Naive thymus-derived CD8-positive, alpha-beta T cell (primary cell): ENCODE data around the gene DHX9. TPM values are rescaled to one million over a fixed set of nuclear protein-coding genes. Genes with fewer than 3 reads are reported as not detected.

Source experiments
- ATAC-seq, 2 donors: fragments of 150-1000 bp; cut with Tn5 transposase in 1 of 2; sonication (Bioruptor Pico), chemical (Tn5 transposase) in 1 of 2; 1 replicate in 1 of 2; 2 replicates in 1 of 2; pipeline ENCODE4 v1.10.0; 2021; ENCODE audit warnings: mild to moderate bottlenecking in 2 of 2, moderate library complexity in 2 of 2
- POLR2A ChIA-PET: fragments of 350-600 bp; sonication (Branson Sonifier 250); formaldehyde crosslinking; loops from one replicate; lab custom pipeline; 2021; ENCODE audit warnings: antibody characterized with exemption; lab: Charles Lee
- DNase-seq, 10 donors: peaks; one replicate each; pipeline versions ENCODE4 v3.0.0 to v3.0.0-alpha.2; 2020 to 2022
- H3K27ac Mint-ChIP-seq, 10 donors: one replicate each; pipeline ENCODE4 v1.8.0; 2020 to 2022; ENCODE audit warnings: mild to moderate bottlenecking in 10 of 10, mixed read lengths in 10 of 10, moderate library complexity in 4 of 10, inconsistent platforms in 1 of 10
- H3K27me3 Mint-ChIP-seq, 5 donors: one replicate each; pipeline ENCODE4 v1.8.0; 2021 to 2022; ENCODE audit warnings: mixed read lengths in 5 of 5
- H3K36me3 Mint-ChIP-seq, 3 donors: one replicate each; pipeline ENCODE4 v1.8.0; 2020 to 2022; ENCODE audit warnings: mixed read lengths in 3 of 3, mild to moderate bottlenecking in 2 of 3, inconsistent platforms in 1 of 3
- H3K4me1 Mint-ChIP-seq, 4 donors: one replicate each; pipeline ENCODE4 v1.8.0; 2021 to 2022; ENCODE audit warnings: mixed read lengths in 4 of 4
- H3K4me3 Mint-ChIP-seq, 10 donors: one replicate each; pipeline ENCODE4 v1.8.0; 2020 to 2022; ENCODE audit warnings: mild to moderate bottlenecking in 10 of 10, mixed read lengths in 10 of 10, moderate library complexity in 6 of 10, inconsistent platforms in 1 of 10
- H3K9me3 Mint-ChIP-seq, 9 donors: one replicate each; pipeline ENCODE4 v1.8.0; 2020 to 2022; ENCODE audit warnings: mixed read lengths in 9 of 9, mild to moderate bottlenecking in 3 of 9, inconsistent platforms in 1 of 9, moderate library complexity in 1 of 9
- polyA plus RNA-seq, 3 donors: library from polyadenylated mRNA; unstranded; fragments of 300-500 nt; fragmentation: Illumina TruSeq; gene quantifications; one replicate each; pipeline ENCODE4 v1.2.3, GENCODE V29; 2021
- total RNA-seq, 8 experiments: library from RNA in 2 of 8; stranded (reverse) in 2 of 8; gene quantifications; one replicate each; pipeline ENCODE4 v1.2.3 and lab custom pipeline; 2021 to 2026

The DHX9 gene
- total RNA-seq = 100 to 1,000 TPM; 228 to 244 TPM
- polyA plus RNA-seq = 100 to 1,000 TPM; 106 to 124 (median 114) TPM
- total RNA-seq (lab: John Stamatoyannopoulos, UW) = 384 to 878 (median 518) reads per million in 6 experiments

DNA sequence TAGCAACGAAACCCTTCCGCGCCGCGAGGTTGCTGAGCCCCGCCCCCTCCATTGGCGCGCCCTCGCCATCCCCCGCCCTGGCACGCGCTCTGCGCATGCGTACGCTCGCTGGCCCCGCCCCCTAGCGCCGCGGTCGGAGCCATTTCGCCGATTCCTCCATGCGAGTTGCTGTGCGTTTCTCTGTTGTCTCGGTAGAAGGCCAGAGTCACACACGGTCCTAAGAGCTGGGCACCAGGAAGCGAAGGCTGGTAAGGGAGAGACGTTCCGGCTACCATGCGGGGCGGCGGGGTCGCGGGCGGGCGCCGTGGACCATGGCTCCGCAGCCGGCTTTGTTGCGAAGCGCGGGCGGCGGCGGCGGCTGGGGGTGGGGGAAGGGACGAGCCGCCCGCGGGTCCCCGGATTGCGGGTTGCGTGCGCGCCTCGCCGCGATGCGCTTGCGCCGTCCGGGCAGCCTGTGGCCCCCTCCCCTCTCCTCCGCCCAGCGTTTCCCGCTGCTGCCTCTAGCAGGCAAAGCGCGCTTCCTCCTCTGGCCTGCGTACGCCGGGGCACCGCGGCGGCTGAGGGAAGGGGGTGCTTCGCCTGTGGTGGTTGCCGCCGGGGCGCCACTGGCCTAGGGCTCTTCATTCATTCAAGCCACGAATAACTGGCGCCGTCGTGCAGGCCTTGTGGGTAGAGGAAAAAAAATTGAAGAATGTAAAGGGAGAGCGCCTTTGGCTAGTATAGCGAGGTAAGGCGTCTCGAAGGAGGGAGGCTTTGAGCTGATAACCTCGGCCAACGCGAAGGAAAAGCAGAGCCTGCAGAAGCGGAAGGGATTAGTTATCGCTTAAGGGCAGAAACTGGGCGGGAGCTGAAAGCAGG lies at the start of gene DHX9:
Gene DHX9, plus strand, starts transcription at position 139 of the 858 bp plus-strand sequence. CDS start 3,220 bp downstream, outside the sequence.
- Mint-ChIP-seq H3K9me3 (no peaks in the 10 kb centered on the region), H3K27ac (peak within 1 kb of the TSS; percentile 96 to 99 (median 98)), H3K4me1 (peaks cover 26 to 56% (median 48%) of the 10 kb centered on the region in 4 donors), H3K4me3 (peak within 1 kb of the TSS; percentile 93 to 100 (median 98)), H3K36me3 (peaks cover 5 to 37% (median 9%) of the 10 kb centered on the region in 3 donors), H3K27me3 (peaks cover 0 to 3% (median 0%) of the 10 kb centered on the region in 5 donors)
- POLR2A ChIA-PET = interaction anchor here (0.6 to 1.8 kb wide), 5 partner anchors 9 to 50 kb away, joined by 3 to 11 read pairs (median 6); partner anchors contain the start of gene NPL
- ATAC-seq (peak; percentile 84 to 88), DNase-seq (peak; percentile 89 to 100 (median 97))

GRCh38 chr1:182791281-182792179 lies 47.6 kb upstream of the DHX9 start:
- Mint-ChIP-seq H3K4me1 (peaks cover 8 to 22% (median 14%) of the 10 kb centered on the region in 4 donors), H3K27ac (peak overlapping the region in 2 of 10 donors; percentile 11 to 41), H3K4me3 (peak overlapping the region in 7 of 10 donors; percentile 4 to 92 (median 33)), H3K9me3 (no peaks in the 10 kb centered on the region), H3K27me3 (no peaks in the 10 kb centered on the region), H3K36me3 (peaks cover 0 to 19% (median 2%) of the 10 kb centered on the region in 3 donors)
- DNase-seq (no peak), ATAC-seq (no peak)
- POLR2A ChIA-PET = interaction anchor here (1.8 kb wide), 1 partner anchor 203 kb away, joined by 8 read pairs; no protein-coding TSS in a partner anchor

GRCh38 chr1:182794091-182794490 lies 45.1 kb upstream of the DHX9 start:
- no peak for DNase-seq
- H3K9me3 Mint-ChIP-seq = no peaks in the 10 kb centered on the region
- no peak overlapping the region for H3K27ac Mint-ChIP-seq
- POLR2A ChIA-PET = no interaction called here
- peaks cover 0 to 28% (median 7%) of the 10 kb centered on the region in 3 donors for H3K36me3 Mint-ChIP-seq
- peaks cover 0 to 2% (median 0%) of the 10 kb centered on the region in 5 donors for H3K27me3 Mint-ChIP-seq
- no peak for ATAC-seq
- H3K4me3 Mint-ChIP-seq = no peak overlapping the region
- H3K4me1 Mint-ChIP-seq = peaks cover 6 to 16% (median 11%) of the 10 kb centered on the region in 4 donors

- no peak for ATAC-seq
- H3K27ac Mint-ChIP-seq = no peak overlapping the region
- POLR2A ChIA-PET = no interaction called here
- peaks cover 0 to 2% (median 0%) of the 10 kb centered on the region in 5 donors for H3K27me3 Mint-ChIP-seq
- no peak overlapping the region for H3K4me3 Mint-ChIP-seq
- peaks cover 5 to 14% (median 8%) of the 10 kb centered on the region in 4 donors for H3K4me1 Mint-ChIP-seq
- DNase-seq = no peak
- no peaks in the 10 kb centered on the region for H3K9me3 Mint-ChIP-seq
- peaks cover 0 to 28% (median 7%) of the 10 kb centered on the region in 3 donors for H3K36me3 Mint-ChIP-seq
Measured at GRCh38 chr1:182794676-182795201, 44.4 kb upstream of the DHX9 start.

GRCh38 chr1:182795563-182796228 lies 43.5 kb upstream of the DHX9 start:
- Mint-ChIP-seq H3K36me3 (peaks cover 0 to 28% (median 7%) of the 10 kb centered on the region in 3 donors), H3K4me3 (no peak overlapping the region), H3K4me1 (peaks cover 0 to 8% (median 5%) of the 10 kb centered on the region in 4 donors), H3K27ac (no peak overlapping the region), H3K27me3 (peaks cover 0 to 2% (median 0%) of the 10 kb centered on the region in 5 donors), H3K9me3 (no peaks in the 10 kb centered on the region)
- ATAC-seq (no peak), DNase-seq (no peak)
- POLR2A ChIA-PET = no interaction called here

GRCh38 chr1:182802006-182802803 lies 36.9 kb upstream of the DHX9 start:
- POLR2A ChIA-PET = no interaction called here
- Mint-ChIP-seq H3K9me3 (no peaks in the 10 kb centered on the region), H3K4me1 (no peaks in the 10 kb centered on the region), H3K27ac (no peak overlapping the region), H3K27me3 (no peaks in the 10 kb centered on the region), H3K36me3 (peaks cover 0 to 37% (median 32%) of the 10 kb centered on the region in 3 donors), H3K4me3 (no peak overlapping the region)
- ATAC-seq (no peak), DNase-seq (no peak)

GRCh38 chr1:182803846-182804245 lies 35.3 kb upstream of the DHX9 start:
- POLR2A ChIA-PET = no interaction called here
- ATAC-seq (no peak), DNase-seq (no peak)
- no peaks in the 10 kb centered on the region for H3K4me1 Mint-ChIP-seq
- H3K27ac Mint-ChIP-seq = no peak overlapping the region
- no peaks in the 10 kb centered on the region for H3K9me3 Mint-ChIP-seq
- no peak overlapping the region for H3K4me3 Mint-ChIP-seq
- no peaks in the 10 kb centered on the region for H3K27me3 Mint-ChIP-seq
- H3K36me3 Mint-ChIP-seq = peaks cover 0 to 39% (median 34%) of the 10 kb centered on the region in 3 donors

DNA sequence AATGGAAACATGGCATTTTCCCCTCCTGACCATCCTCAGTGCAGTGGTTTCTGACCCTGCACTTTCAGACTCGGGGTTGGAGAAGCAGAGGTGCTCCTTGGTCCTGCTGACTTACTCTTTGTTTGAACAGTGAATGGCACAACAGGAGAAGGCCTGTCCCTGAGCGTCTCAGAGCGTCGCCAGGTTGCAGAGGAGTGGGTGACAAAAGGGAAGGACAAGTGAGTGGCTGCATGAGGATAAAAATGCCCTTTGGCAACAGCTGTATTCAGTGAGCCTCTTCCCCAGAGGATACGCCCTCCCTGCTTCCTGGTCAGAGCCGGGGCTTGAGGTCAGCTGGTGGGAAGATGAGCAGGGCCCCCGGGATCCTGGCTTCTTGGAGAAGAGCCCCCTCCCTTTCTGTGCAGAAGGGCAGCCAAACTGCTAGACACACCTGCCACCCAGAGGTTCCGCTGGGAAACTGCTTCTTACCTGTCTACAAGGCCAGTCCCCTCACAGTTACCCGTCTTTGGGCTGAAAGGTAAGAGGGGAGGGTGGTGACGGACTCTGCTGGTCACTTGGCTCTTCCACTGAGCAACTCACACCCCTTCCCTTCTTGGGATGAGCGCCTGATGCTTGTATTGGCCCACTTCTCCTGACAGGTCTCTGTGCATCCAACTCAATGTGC lies 33.0 kb upstream of the DHX9 start:
- Mint-ChIP-seq H3K27me3 (no peaks in the 10 kb centered on the region), H3K9me3 (no peaks in the 10 kb centered on the region), H3K4me1 (no peaks in the 10 kb centered on the region), H3K36me3 (peaks cover 0 to 40% (median 39%) of the 10 kb centered on the region in 3 donors), H3K4me3 (no peak overlapping the region), H3K27ac (no peak overlapping the region)
- POLR2A ChIA-PET = no interaction called here
- no peak for ATAC-seq
- no peak for DNase-seq

- H3K36me3 Mint-ChIP-seq = peaks cover 0 to 40% (median 39%) of the 10 kb centered on the region in 3 donors
- no peaks in the 10 kb centered on the region for H3K4me1 Mint-ChIP-seq
- H3K9me3 Mint-ChIP-seq = no peaks in the 10 kb centered on the region
- POLR2A ChIA-PET = no interaction called here
- H3K27ac Mint-ChIP-seq = no peak overlapping the region
- DNase-seq (no peak), ATAC-seq (no peak)
- no peak overlapping the region for H3K4me3 Mint-ChIP-seq
- no peaks in the 10 kb centered on the region for H3K27me3 Mint-ChIP-seq
Measured at GRCh38 chr1:182807907-182808306, 31.2 kb upstream of the DHX9 start.

GRCh38 chr1:182809414-182809957 lies 29.7 kb upstream of the DHX9 start:
- H3K36me3 Mint-ChIP-seq = peaks cover 0 to 36% (median 28%) of the 10 kb centered on the region in 3 donors
- H3K9me3 Mint-ChIP-seq = no peaks in the 10 kb centered on the region
- H3K4me1 Mint-ChIP-seq = no peaks in the 10 kb centered on the region
- no peak overlapping the region for H3K27ac Mint-ChIP-seq
- H3K4me3 Mint-ChIP-seq = no peak overlapping the region
- DNase-seq = no peak
- no peaks in the 10 kb centered on the region for H3K27me3 Mint-ChIP-seq
- POLR2A ChIA-PET = no interaction called here
- ATAC-seq = no peak
